Naive thymus-derived CD4-positive, alpha-beta T cell (primary cell): ENCODE results near the gene PRPH. TPM values are rescaled to one million over a fixed set of nuclear protein-coding genes. Genes with fewer than 3 reads are reported as not detected.

Experiments used
- ATAC-seq: fragments of 150-1000 bp; cut with Tn5 transposase; 2 replicates; pipeline ENCODE4 v1.10.0; 2021; ENCODE audit warnings: mild to moderate bottlenecking, moderate library complexity
- CTCF ChIA-PET: fragments of 350-600 bp; sonication (Branson Sonifier 250); formaldehyde crosslinking; loops from one replicate; lab custom pipeline; 2021; ENCODE audit warnings: antibody characterized with exemption; lab: Charles Lee
- POLR2A ChIA-PET: fragments of 350-600 bp; sonication (Branson Sonifier 250); formaldehyde crosslinking; loops from one replicate; lab custom pipeline; 2021; ENCODE audit warnings: antibody characterized with exemption, inconsistent platforms; lab: Charles Lee
- DNase-seq, 9 donors: peaks; one replicate each; pipeline versions ENCODE4 v3.0.0 to v3.0.0-alpha.2; 2020 to 2022; ENCODE audit warnings: mixed read lengths in 1 of 9
- H3K27ac ChIP-seq: one replicate; pipeline ENCODE4 v1.7.0; 2013; ENCODE audit warnings: mild to moderate bottlenecking, low read depth, low read length, moderate library complexity
- H3K27me3 ChIP-seq, 2 donors: one replicate each; pipeline ENCODE4 v1.7.0; 2013; ENCODE audit warnings: low read length in 2 of 2, mild to moderate bottlenecking in 2 of 2, moderate library complexity in 2 of 2; ENCODE audit not compliant: control insufficient read depth in 2 of 2, insufficient read depth in 2 of 2
- H3K36me3 ChIP-seq, 3 experiments: 1 replicate in 2 of 3; 2 replicates in 1 of 3; pipeline ENCODE4 v1.7.0; 2013; ENCODE audit warnings: low read length in 3 of 3, mild to moderate bottlenecking in 3 of 3, moderate library complexity in 1 of 3; ENCODE audit not compliant: insufficient read depth in 3 of 3, control insufficient read depth in 2 of 3
- H3K4me1 ChIP-seq, 2 donors: one replicate each; pipeline ENCODE4 v1.7.0; 2013; ENCODE audit warnings: low read length in 2 of 2, mild to moderate bottlenecking in 2 of 2, moderate library complexity in 1 of 2; ENCODE audit not compliant: control insufficient read depth in 2 of 2, insufficient read depth in 2 of 2
- H3K4me3 ChIP-seq: 2 replicates; pipeline ENCODE4 v1.7.0; 2013; ENCODE audit warnings: mild to moderate bottlenecking, low read length
- H3K9me3 ChIP-seq, 3 experiments: 1 replicate in 2 of 3; 2 replicates in 1 of 3; pipeline ENCODE4 v1.7.0; 2013; ENCODE audit warnings: low read length in 3 of 3; ENCODE audit not compliant: control insufficient read depth in 2 of 3
- H3K27ac Mint-ChIP-seq, 9 donors: one replicate each; pipeline ENCODE4 v1.8.0; 2020 to 2022; ENCODE audit warnings: mixed read lengths in 9 of 9, mild to moderate bottlenecking in 8 of 9, moderate library complexity in 5 of 9, inconsistent platforms in 2 of 9
- H3K27me3 Mint-ChIP-seq, 5 donors: one replicate each; pipeline ENCODE4 v1.8.0; 2021 to 2022; ENCODE audit warnings: mixed read lengths in 5 of 5, mild to moderate bottlenecking in 1 of 5
- H3K36me3 Mint-ChIP-seq, 5 donors: one replicate each; pipeline ENCODE4 v1.8.0; 2020 to 2022; ENCODE audit warnings: mixed read lengths in 5 of 5, mild to moderate bottlenecking in 3 of 5, inconsistent platforms in 1 of 5
- H3K4me1 Mint-ChIP-seq, 7 donors: one replicate each; pipeline ENCODE4 v1.8.0; 2020 to 2022; ENCODE audit warnings: mixed read lengths in 7 of 7, mild to moderate bottlenecking in 3 of 7, inconsistent platforms in 1 of 7
- H3K4me3 Mint-ChIP-seq, 10 donors: one replicate each; pipeline ENCODE4 v1.8.0; 2020 to 2022; ENCODE audit warnings: mild to moderate bottlenecking in 10 of 10, mixed read lengths in 10 of 10, moderate library complexity in 6 of 10, inconsistent platforms in 2 of 10
- H3K9me3 Mint-ChIP-seq, 11 donors: one replicate each; pipeline ENCODE4 v1.8.0; 2020 to 2022; ENCODE audit warnings: mixed read lengths in 11 of 11, mild to moderate bottlenecking in 4 of 11, inconsistent platforms in 1 of 11, moderate library complexity in 1 of 11
- intact Hi-C, 2 donors: fragments of 100-400 bp; cut with micrococcal nuclease; formaldehyde crosslinking; loops; one replicate each; pipeline ENCODE4 v1.15.1; 2023
- polyA plus RNA-seq, 2 donors: library from polyadenylated mRNA; unstranded; fragments of 300-500 nt; fragmentation: Illumina TruSeq; gene quantifications; one replicate each; pipeline ENCODE4 v1.2.3, GENCODE V29; 2021
- total RNA-seq, 6 experiments: library from RNA in 5 of 6; stranded (reverse) in 5 of 6; gene quantifications; 1 replicate in 5 of 6; 2 replicates in 1 of 6; pipeline ENCODE4 v1.2.3 and lab custom pipeline; 2021 to 2026

Gene PRPH
- total and polyA plus RNA-seq, 7 experiments from 2014 or later = not detected

DNA sequence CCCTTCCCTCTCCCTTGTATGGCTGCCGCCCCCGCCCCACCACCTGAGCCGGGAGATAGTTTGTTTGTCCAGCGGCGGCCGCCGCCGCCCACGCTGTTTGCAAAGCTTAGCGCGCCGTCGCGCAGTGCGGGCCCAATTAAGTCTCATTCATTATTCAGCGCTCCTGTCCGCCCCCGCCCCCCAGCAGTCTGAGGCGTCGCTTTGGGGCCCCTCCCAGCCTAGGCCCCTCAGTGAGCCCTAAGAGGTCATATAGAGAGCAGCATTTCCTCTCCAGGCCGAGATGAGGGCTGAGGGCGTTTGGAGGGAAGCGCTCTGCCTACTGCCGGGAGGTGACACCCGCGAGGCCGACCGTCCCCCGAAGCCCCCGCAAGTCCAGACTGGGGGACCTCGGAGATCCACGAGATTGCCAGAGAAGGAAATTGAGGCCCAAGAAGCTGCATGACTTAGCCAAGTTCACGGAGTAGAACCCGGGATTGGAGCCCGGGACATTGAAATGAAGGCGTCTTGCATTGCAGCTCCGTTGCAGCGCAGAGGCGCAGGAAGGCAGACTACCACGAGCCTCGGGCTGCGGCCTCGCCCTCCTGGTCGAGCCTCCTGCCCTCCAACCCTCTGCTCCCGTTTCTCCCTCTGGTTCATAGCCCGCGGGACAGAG, 51.8 kb downstream of the PRPH start, which contains the start of gene DNAJC22:
Gene DNAJC22, plus strand, starts transcription at position 230 of the 652 bp plus-strand sequence. CDS start 1,985 bp downstream, outside the sequence.
- H3K9me3 Mint-ChIP-seq = peaks cover 0 to 1% (median 0%) of the 10 kb centered on the region in 11 donors
- Histone ChIP-seq H3K36me3 (no peaks in the 10 kb centered on the region), H3K27ac (no peak within 1 kb of the TSS), H3K4me1 (peaks cover 44 to 52% of the 10 kb centered on the region in 2 donors), H3K4me3 (peak within 1 kb of the TSS; percentile 85), H3K27me3 (peaks cover 26 to 49% of the 10 kb centered on the region in 2 donors), H3K9me3 (no peaks in the 10 kb centered on the region)
- H3K4me3 Mint-ChIP-seq = peak within 1 kb of the TSS; percentile 78 to 94 (median 88)
- intact Hi-C loops = loop anchor here (1.0 to 5.0 kb wide), 4 partner anchors 9 to 254 kb away; partner anchors contain the start of genes C1QL4 (in 2 of the 2) and DHH (in 1 of the 2)
- H3K36me3 Mint-ChIP-seq = no peaks in the 10 kb centered on the region
- DNase-seq = no peak
- peaks cover 48 to 87% (median 65%) of the 10 kb centered on the region in 5 donors for H3K27me3 Mint-ChIP-seq
- H3K4me1 Mint-ChIP-seq = peaks cover 12 to 47% (median 37%) of the 10 kb centered on the region in 7 donors
- CTCF ChIA-PET = interaction anchor here (0.9 to 3.3 kb wide), 9 partner anchors 11 to 170 kb away, joined by 3 to 26 read pairs (median 5); partner anchors contain the start of genes PRPH and SPATS2
- POLR2A ChIA-PET = interaction anchor here (1.6 to 2.5 kb wide), 2 partner anchors 20 to 24 kb away, joined by 4 to 8 read pairs; partner anchors contain the start of genes SPATS2 and TROAP
- no peak for ATAC-seq
- H3K27ac Mint-ChIP-seq = peak within 1 kb of the TSS in 4 of 9 donors; percentile 15 to 76 (median 52)

DNA sequence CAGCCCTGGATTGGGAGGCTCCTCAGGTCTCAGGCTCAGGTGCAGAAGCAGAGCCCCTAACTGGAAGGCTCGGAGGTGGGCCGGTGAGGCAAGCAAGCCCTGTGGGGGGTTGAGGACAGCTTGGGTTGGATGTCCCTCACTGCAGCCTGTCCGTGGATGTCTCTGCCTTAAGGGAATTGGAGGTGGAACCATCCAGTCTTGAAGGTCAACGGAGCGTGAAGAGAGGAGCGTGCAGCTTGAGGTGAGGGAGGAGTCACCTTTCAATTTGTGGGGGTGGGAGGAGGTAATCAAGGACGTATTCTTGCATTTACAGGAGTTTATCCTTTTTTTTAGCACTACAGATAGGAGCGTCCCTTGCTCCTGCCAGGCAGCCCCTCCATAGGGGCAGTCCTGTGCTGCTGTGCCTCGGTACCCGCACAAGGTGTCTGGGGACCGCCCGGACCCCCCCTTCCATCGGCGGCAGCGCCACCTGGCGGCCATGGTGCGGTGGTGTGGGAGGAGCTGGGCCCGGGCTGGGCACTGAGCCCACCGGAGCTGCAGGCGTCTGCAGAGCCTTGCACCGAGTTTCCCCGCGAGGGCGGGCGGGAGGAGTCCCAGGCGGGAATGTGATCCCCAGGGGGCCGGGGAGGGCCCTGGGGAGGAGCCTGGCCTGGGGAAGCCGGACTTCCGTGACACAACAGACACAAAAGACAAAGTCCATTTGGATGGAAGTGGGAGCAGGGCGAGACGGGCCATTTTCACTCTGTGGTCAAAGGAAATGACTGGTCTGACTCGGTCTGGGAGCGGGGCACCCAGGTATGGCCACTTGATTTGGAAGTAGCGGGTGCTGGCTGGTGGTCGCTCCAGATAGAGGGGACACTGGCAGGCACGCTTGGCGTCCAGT, 52.6 kb downstream of the PRPH start:
- H3K27ac ChIP-seq = no peak overlapping the region
- H3K27me3 Mint-ChIP-seq = peaks cover 52 to 87% (median 71%) of the 10 kb centered on the region in 5 donors
- peaks cover 26 to 49% of the 10 kb centered on the region in 2 donors for H3K27me3 ChIP-seq
- no peaks in the 10 kb centered on the region for H3K36me3 ChIP-seq
- peaks cover 0 to 1% (median 0%) of the 10 kb centered on the region in 11 donors for H3K9me3 Mint-ChIP-seq
- peak overlapping the region in 3 of 9 donors; percentile 15 to 76 (median 74) for H3K27ac Mint-ChIP-seq
- H3K4me1 Mint-ChIP-seq = peaks cover 12 to 45% (median 36%) of the 10 kb centered on the region in 7 donors
- POLR2A ChIA-PET = interaction anchor here (1.6 to 2.5 kb wide), 2 partner anchors 20 to 25 kb away, joined by 4 to 8 read pairs; partner anchors contain the start of genes SPATS2 and TROAP
- H3K36me3 Mint-ChIP-seq = no peaks in the 10 kb centered on the region
- H3K4me3 Mint-ChIP-seq = peak overlapping the region; percentile 78 to 94 (median 88)
- no peaks in the 10 kb centered on the region for H3K9me3 ChIP-seq
- DNase-seq (peak; percentile 58 to 87 (median 76)), ATAC-seq (peak; percentile 90)
- peak overlapping the region; percentile 85 for H3K4me3 ChIP-seq
- H3K4me1 ChIP-seq = peaks cover 42 to 45% of the 10 kb centered on the region in 2 donors
- intact Hi-C loops = loop anchor here (1.0 to 5.0 kb wide), 4 partner anchors 10 to 255 kb away; partner anchors contain the start of genes C1QL4 (in 2 of the 2) and DHH (in 1 of the 2)
- CTCF ChIA-PET = interaction anchor here (0.5 to 3.3 kb wide), 15 partner anchors 9 to 169 kb away, joined by 3 to 26 read pairs (median 5); partner anchors contain the start of gene SPATS2

Other genes with a start within 250 kb of the PRPH start
- 100 to 1,000 TPM; 129 to 167 (median 151) TPM for gene KMT2D, start 234.4 kb upstream of the PRPH start, total RNA-seq
- 10 to 100 TPM in 1 of 2 donors, 1 to 10 TPM in 1; 6.6 to 26.4 TPM for gene KMT2D, start 234.4 kb upstream of the PRPH start, polyA plus RNA-seq
- gene RHEBL1, start 225.2 kb upstream of the PRPH start, total RNA-seq = 1 to 10 TPM; 1.8 to 9.4 (median 3.3) TPM
- 1 to 10 TPM; 1.8 to 3.8 TPM for gene RHEBL1, start 225.2 kb upstream of the PRPH start, polyA plus RNA-seq
- under 1 TPM; 0.24 to 0.91 (median 0.76) TPM for gene DHH, start 200.3 kb upstream of the PRPH start, total RNA-seq
- not detected for gene DHH, start 200.3 kb upstream of the PRPH start, polyA plus RNA-seq
- 100 to 1,000 TPM in 4 of 5 experiments, 10 to 100 TPM in 1; 67.4 to 328 (median 263) TPM for gene LMBR1L, start 184.3 kb upstream of the PRPH start, total RNA-seq
- gene LMBR1L, start 184.3 kb upstream of the PRPH start, polyA plus RNA-seq = 10 to 100 TPM; 40.7 to 58.6 TPM
- 1,000 to 10,000 TPM in 1 of 5 experiments, 100 to 1,000 TPM in 4; 124 to 1,463 (median 279) TPM for gene TUBA1B, start 163.8 kb upstream of the PRPH start, total RNA-seq
- gene TUBA1B, start 163.8 kb upstream of the PRPH start, polyA plus RNA-seq = 100 to 1,000 TPM; 473 to 648 TPM
- 100 to 1,000 TPM in 2 of 5 experiments, 10 to 100 TPM in 3; 61.8 to 492 (median 98.8) TPM for gene TUBA1A, start 106.1 kb upstream of the PRPH start, total RNA-seq
- gene TUBA1A, start 106.1 kb upstream of the PRPH start, polyA plus RNA-seq = 100 to 1,000 TPM; 176 to 178 TPM
- 100 to 1,000 TPM in 1 of 5 experiments, 10 to 100 TPM in 4; 17.9 to 195 (median 24.1) TPM for gene TUBA1C, start 30.1 kb upstream of the PRPH start, total RNA-seq
- gene TUBA1C, start 30.1 kb upstream of the PRPH start, polyA plus RNA-seq = 10 to 100 TPM; 21.5 to 23.1 TPM
- 10 to 100 TPM in 1 of 5 experiments, 1 to 10 TPM in 2, under 1 TPM in 1, not detected in 1; 0.83 to 58.2 (median 1.3) TPM for gene TROAP, start 28.1 kb downstream of the PRPH start, total RNA-seq
- gene TROAP, start 28.1 kb downstream of the PRPH start, polyA plus RNA-seq = under 1 TPM in 1 of 2 donors, not detected in 1; 0.21 TPM
- not detected for gene C1QL4, start 42.0 kb downstream of the PRPH start, total RNA-seq
- gene C1QL4, start 42.0 kb downstream of the PRPH start, polyA plus RNA-seq = not detected
- not detected for gene DNAJC22, start 51.7 kb downstream of the PRPH start, total RNA-seq
- not detected for gene DNAJC22, start 51.7 kb downstream of the PRPH start, polyA plus RNA-seq
- gene SPATS2, start 72.3 kb downstream of the PRPH start, total RNA-seq = 1 to 10 TPM; 7.4 to 9.8 (median 8.9) TPM
- 1 to 10 TPM; 3.0 to 7.8 TPM for gene SPATS2, start 72.3 kb downstream of the PRPH start, polyA plus RNA-seq
- gene KCNH3, start 243.9 kb downstream of the PRPH start, total RNA-seq = 1 to 10 TPM in 4 of 5 experiments, under 1 TPM in 1; 0.99 to 5.3 (median 3.8) TPM
- gene KCNH3, start 243.9 kb downstream of the PRPH start, polyA plus RNA-seq = 1 to 10 TPM; 1.9 to 3.8 TPM